Keratinocyte (primary cell): ENCODE measurements around the gene OR56A5. TPM values are rescaled to one million over a fixed set of nuclear protein-coding genes. Genes with fewer than 3 reads are reported as not detected.

Experiments used
- DNase-seq: peaks from one replicate; pipeline ENCODE4 v3.0.0-alpha.2; 2011; ENCODE audit warnings: low read depth, missing footprints, low spot score
- FAIRE-seq: peaks from 2 replicates; lab custom pipeline; 2011; peaks lifted over from hg19 to GRCh38; lab: Jason Lieb, UNC
- H2AFZ ChIP-seq: 2 replicates; pipeline ENCODE4 v1.6.0; 2012; ENCODE audit warnings: low read length, control low read depth, inconsistent platforms; ENCODE audit not compliant: control insufficient read depth
- H3K27ac ChIP-seq: 2 replicates; pipeline ENCODE4 v1.5.1; 2011; ENCODE audit warnings: low read length; ENCODE audit not compliant: control insufficient read depth, insufficient read depth
- H3K27me3 ChIP-seq: 3 replicates; pipeline ENCODE4 v1.6.0; 2011; ENCODE audit warnings: low read length; ENCODE audit not compliant: control insufficient read depth, insufficient read depth; ENCODE audit errors: extremely low read depth
- H3K36me3 ChIP-seq, 2 experiments: 2 replicates in 1 of 2; 3 replicates in 1 of 2; pipeline ENCODE4 v1.5.1; 2011; ENCODE audit warnings: low read length in 2 of 2, mild to moderate bottlenecking in 1 of 2; ENCODE audit not compliant: control insufficient read depth in 2 of 2, insufficient read depth in 2 of 2; ENCODE audit errors: extremely low read depth in 1 of 2
- H3K4me1 ChIP-seq: 3 replicates; pipeline ENCODE4 v1.5.1; 2011; ENCODE audit warnings: low read length; ENCODE audit not compliant: control insufficient read depth, insufficient read depth; ENCODE audit errors: extremely low read depth
- H3K4me2 ChIP-seq: 3 replicates; pipeline ENCODE4 v1.6.0; 2011; ENCODE audit warnings: low read depth, low read length; ENCODE audit not compliant: control insufficient read depth, insufficient read depth; ENCODE audit errors: extremely low read depth
- H3K4me3 ChIP-seq, 3 experiments: fragments of 200-600 bp in 1 of 3; sonication (generic) in 1 of 3; 2 replicates in 2 of 3; 3 replicates in 1 of 3; pipeline ENCODE4 v1.5.1; 2011 to 2016; ENCODE audit warnings: low read length in 3 of 3, mild to moderate bottlenecking in 3 of 3, control low read depth in 2 of 3, inconsistent platforms in 1 of 3, low read depth in 1 of 3, mixed read lengths in 1 of 3, mixed run types in 1 of 3, moderate library complexity in 1 of 3; ENCODE audit not compliant: control insufficient read depth in 2 of 3, insufficient read depth in 2 of 3; ENCODE audit errors: extremely low read depth in 1 of 3
- H3K79me2 ChIP-seq: 2 replicates; pipeline ENCODE4 v1.6.0; 2012; ENCODE audit warnings: low read length; ENCODE audit not compliant: control insufficient read depth, insufficient read depth
- H3K9ac ChIP-seq: 3 replicates; pipeline ENCODE4 v1.6.0; 2011; ENCODE audit warnings: low read length; ENCODE audit not compliant: control insufficient read depth, insufficient read depth; ENCODE audit errors: extremely low read depth
- H3K9me1 ChIP-seq: 3 replicates; pipeline ENCODE4 v1.6.0; 2011; ENCODE audit warnings: low read length; ENCODE audit not compliant: control insufficient read depth, insufficient read depth; ENCODE audit errors: extremely low read depth
- H3K9me3 ChIP-seq: 2 replicates; pipeline ENCODE4 v1.5.1; 2012; ENCODE audit warnings: low read depth, low read length; ENCODE audit not compliant: control insufficient read depth
- H4K20me1 ChIP-seq: 3 replicates; pipeline ENCODE4 v1.6.0; 2011; ENCODE audit warnings: low read length; ENCODE audit not compliant: control insufficient read depth, insufficient read depth; ENCODE audit errors: extremely low read depth
- EZH2 ChIP-seq: IDR thresholded peaks from one replicate; pipeline ENCODE4 v1.6.1; 2012; ENCODE audit warnings: inconsistent platforms, mild to moderate bottlenecking, low read length, moderate library complexity
- dilution Hi-C: fragments of 300-500 bp; cut with MboI; formaldehyde crosslinking; loops from one replicate; pipeline ENCODE4 v1.7.0; 2020; ENCODE audit warnings: low sequenced_read_pairs; ENCODE audit not compliant: extremely low pct_ligation_motif_present
- polyA plus RNA-seq, 5 experiments: library from polyadenylated mRNA; depleted of rRNA in 3 of 5; stranded (reverse) in 3 of 5; stranded (forward) in 1 of 5; unstranded in 1 of 5; fragments of >200 nt; gene quantifications; 1 replicate in 1 of 5; 2 replicates in 3 of 5; 3 replicates in 1 of 5; pipeline versions ENCODE4 v1.2.1 to v1.2.3, GENCODE V29; 2011 to 2012; ENCODE audit warnings: missing spikeins in 2 of 5, low read depth in 1 of 5, low replicate concordance in 1 of 5
- TF ChIP-seq, protein P1 (sequence below), 3 experiments: IDR thresholded peaks in 1 of 3; conservative IDR thresholded peaks in 1 of 3; optimal IDR thresholded peaks in 1 of 3; 2 replicates in 2 of 3; 3 replicates in 1 of 3; pipeline versions ENCODE3 to v1.5.1; 2011; ENCODE audit warnings: low read length in 3 of 3, mild to moderate bottlenecking in 3 of 3, moderate library complexity in 2 of 3, control low read depth in 1 of 3, inconsistent platforms in 1 of 3; ENCODE audit not compliant: insufficient read depth in 2 of 3; ENCODE audit errors: extremely low read depth in 1 of 3

Gene OR56A5
- polyA plus RNA-seq, 1 donor (not counting 4 experiments of a cell fraction or from before 2014, with no cell fraction given) = not detected

DNA sequence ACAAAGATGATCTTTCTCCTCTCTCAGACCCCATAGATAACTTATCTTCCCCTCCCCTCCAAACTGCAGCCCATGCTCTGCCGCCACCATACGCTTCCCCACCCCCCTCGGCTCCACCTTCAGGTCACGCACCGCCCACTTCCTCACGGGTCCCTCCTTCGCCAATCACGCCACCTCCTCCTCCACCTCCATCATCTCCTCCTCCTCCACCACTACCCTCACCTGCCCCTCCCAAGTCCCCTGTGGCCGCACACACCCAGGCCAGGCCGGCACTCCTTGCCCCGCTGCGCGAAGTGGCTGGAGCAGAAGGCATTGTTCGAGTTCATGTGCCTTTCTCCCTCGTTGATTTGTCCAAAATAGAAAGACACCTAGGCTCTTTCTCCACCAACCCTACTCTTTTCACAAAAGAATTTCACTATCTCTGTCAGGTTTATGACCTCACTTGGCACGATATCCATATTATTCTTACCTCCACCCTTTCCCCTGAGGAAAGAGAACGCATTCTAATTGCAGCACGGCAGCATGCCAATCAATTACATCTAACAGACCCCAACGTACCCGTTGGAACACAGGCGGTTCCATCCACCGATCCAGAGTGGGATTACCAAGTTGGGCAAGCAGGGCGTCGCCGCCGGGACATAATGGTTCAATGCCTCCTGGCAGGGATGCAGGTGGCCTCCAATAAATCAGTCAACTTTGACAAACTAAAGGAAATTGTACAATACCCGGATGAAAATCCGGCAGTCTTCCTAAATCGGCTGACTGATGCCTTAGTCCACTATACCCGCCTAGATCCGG, 38.5 kb downstream of the OR56A5 start:
- Histone ChIP-seq H3K4me2 (no peak overlapping the region), H3K27me3 (no peaks in the 10 kb centered on the region), H3K27ac (no peak overlapping the region), H4K20me1 (no peaks in the 10 kb centered on the region), H3K36me3 (no peaks in the 10 kb centered on the region), H3K4me3 (no peak overlapping the region), H3K9me3 (peaks cover 2% of the 10 kb centered on the region), H3K9me1 (no peaks in the 10 kb centered on the region), H3K79me2 (no peaks in the 10 kb centered on the region), H3K4me1 (no peaks in the 10 kb centered on the region), H2AFZ (no peak overlapping the region), H3K9ac (no peak overlapping the region)
- DNase-seq (no peak), FAIRE-seq (no peak)
- dilution Hi-C loops = no loop called here
- TF ChIP-seq EZH2 = no peak
- TF ChIP-seq, protein P1, sequence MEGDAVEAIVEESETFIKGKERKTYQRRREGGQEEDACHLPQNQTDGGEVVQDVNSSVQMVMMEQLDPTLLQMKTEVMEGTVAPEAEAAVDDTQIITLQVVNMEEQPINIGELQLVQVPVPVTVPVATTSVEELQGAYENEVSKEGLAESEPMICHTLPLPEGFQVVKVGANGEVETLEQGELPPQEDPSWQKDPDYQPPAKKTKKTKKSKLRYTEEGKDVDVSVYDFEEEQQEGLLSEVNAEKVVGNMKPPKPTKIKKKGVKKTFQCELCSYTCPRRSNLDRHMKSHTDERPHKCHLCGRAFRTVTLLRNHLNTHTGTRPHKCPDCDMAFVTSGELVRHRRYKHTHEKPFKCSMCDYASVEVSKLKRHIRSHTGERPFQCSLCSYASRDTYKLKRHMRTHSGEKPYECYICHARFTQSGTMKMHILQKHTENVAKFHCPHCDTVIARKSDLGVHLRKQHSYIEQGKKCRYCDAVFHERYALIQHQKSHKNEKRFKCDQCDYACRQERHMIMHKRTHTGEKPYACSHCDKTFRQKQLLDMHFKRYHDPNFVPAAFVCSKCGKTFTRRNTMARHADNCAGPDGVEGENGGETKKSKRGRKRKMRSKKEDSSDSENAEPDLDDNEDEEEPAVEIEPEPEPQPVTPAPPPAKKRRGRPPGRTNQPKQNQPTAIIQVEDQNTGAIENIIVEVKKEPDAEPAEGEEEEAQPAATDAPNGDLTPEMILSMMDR (optimal IDR thresholded peaks at IDR 0.05 in 1 of 3, IDR thresholded peaks at IDR 0.05 in 1 of 3, conservative IDR thresholded peaks at IDR 0.05 in 1 of 3; ENCODE audit: extremely low read depth in 1 of 3, insufficient read depth in 2 of 3, low read length in 3 of 3) = no peak

DNA sequence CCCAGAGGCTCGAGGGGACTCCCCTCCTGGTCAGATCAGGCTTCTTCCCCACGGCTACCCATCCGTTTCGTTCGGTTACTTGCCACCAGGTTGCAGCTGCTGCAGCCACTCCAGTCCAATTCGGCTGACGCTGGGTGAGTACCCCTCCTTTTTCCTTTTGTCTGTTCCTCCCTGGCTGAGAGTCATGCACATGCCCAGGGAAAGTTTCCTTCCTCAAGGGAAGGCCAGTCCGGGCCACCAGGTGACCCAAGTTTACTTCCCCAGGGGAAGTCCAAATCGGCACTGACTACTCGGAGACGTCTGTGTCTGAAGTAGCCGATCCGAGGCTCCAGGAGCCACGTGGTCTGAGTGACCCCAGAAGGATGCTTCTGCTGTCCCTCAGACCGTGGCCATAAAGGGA, 39.5 kb downstream of the OR56A5 start:
- no peaks in the 10 kb centered on the region for H4K20me1 ChIP-seq
- TF ChIP-seq EZH2 = no peak
- TF ChIP-seq, protein P1 (optimal IDR thresholded peaks at IDR 0.05 in 1 of 3, IDR thresholded peaks at IDR 0.05 in 1 of 3, conservative IDR thresholded peaks at IDR 0.05 in 1 of 3; ENCODE audit: extremely low read depth in 1 of 3, insufficient read depth in 2 of 3, low read length in 3 of 3) = no peak
- no peak overlapping the region for H3K4me3 ChIP-seq
- H3K79me2 ChIP-seq = no peaks in the 10 kb centered on the region
- H3K4me2 ChIP-seq = no peak overlapping the region
- peaks cover under 1% of the 10 kb centered on the region for H3K4me1 ChIP-seq
- no peaks in the 10 kb centered on the region for H3K9me1 ChIP-seq
- H3K9ac ChIP-seq = no peak overlapping the region
- dilution Hi-C loops = no loop called here
- H3K36me3 ChIP-seq = no peaks in the 10 kb centered on the region
- H3K27me3 ChIP-seq = no peaks in the 10 kb centered on the region
- H3K27ac ChIP-seq = no peak overlapping the region
- no peak for DNase-seq
- H3K9me3 ChIP-seq = peaks cover 2% of the 10 kb centered on the region
- no peak for FAIRE-seq
- H2AFZ ChIP-seq = no peak overlapping the region
